ENCODE results near the gene ANKIB1.

The ANKIB1 gene

DNA sequence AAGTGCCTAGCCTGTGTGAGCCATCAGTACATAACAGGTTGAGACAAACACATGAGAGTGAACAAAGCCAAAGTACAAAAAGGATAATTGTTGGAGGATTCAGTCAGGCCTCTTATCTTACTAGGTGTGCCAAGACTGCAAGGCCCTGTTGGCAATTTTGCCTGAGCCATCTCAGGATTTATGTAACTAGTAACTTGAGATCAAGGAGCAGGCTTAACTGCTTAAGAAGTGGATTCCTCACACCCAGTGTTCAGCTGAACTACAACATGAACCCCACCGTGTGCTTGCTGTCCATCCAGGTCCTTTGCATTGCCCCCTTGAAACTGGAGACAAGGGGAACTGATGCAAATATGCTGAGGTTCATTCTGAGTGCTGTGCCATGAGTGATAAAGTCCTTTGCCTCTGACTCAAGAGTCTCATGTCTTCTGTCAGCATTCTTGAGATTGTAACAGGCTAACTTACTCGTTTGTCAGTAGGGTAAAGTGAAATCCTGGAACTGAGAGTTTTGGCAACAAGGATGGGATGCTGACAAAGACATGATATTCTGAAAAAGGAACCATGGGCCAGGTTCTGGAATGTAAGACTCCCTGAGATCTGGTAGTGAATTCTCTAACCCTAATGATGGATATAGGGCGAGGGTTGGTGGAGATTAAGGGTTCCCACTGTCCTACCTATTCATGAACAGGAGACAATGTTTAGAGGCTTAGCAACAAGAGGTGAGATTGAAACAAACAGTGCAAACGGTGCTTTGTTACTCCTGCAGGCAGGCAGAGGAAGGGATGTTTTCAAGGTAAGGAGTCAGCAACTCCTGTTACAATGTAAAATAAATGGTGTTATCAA is 157.4 kb downstream of the ANKIB1 start:
- ChIA-PET POLR2A (no interaction called here), CTCF (no interaction called here)
- H3K4me1 ChIP-seq (ENCODE audit: control insufficient read depth, insufficient read depth, low read length), result no peaks in the 10 kb centered on the region
- no peak overlapping the region for H3K27ac ChIP-seq (ENCODE audit: extremely low read depth, low read depth, low read length)
- H3K36me3 ChIP-seq (ENCODE audit: control insufficient read depth in 2 of 2, insufficient read depth in 1 of 2, low read length in 2 of 2), result peaks cover 4 to 18% of the 10 kb centered on the region in 2 experiments; a peak in 1 of 3 replicates
- H3K4me3 ChIP-seq (ENCODE audit: low read depth, low read length), result no peak overlapping the region
- TF ChIP-seq, protein P1, sequence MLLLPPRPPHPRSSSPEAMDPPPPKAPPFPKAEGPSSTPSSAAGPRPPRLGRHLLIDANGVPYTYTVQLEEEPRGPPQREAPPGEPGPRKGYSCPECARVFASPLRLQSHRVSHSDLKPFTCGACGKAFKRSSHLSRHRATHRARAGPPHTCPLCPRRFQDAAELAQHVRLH (tag by site-specific recombination; IDR thresholded peaks at IDR 0.05), result no peak
- TF ChIP-seq ZNF37A (tag by site-specific recombination; IDR thresholded peaks at IDR 0.05), result no peak
- no peak for TF ChIP-seq SP7 (tag by site-specific recombination; IDR thresholded peaks at IDR 0.05)
- TF ChIP-seq ZNF223 (tag by site-specific recombination; IDR thresholded peaks at IDR 0.05), result no peak
- no peak for TF ChIP-seq ZSCAN16 (tag by site-specific recombination; IDR thresholded peaks at IDR 0.05)
- TF ChIP-seq ZNF610 (tag by site-specific recombination; IDR thresholded peaks at IDR 0.05; ENCODE audit: borderline replicate concordance), result no peak
- no peak for TF ChIP-seq ZNF707 (tag by site-specific recombination; IDR thresholded peaks at IDR 0.05)
- TF ChIP-seq ZNF560 (tag by site-specific recombination; IDR thresholded peaks at IDR 0.05; ENCODE audit: borderline replicate concordance), result no peak
- TF ChIP-seq, protein P2, sequence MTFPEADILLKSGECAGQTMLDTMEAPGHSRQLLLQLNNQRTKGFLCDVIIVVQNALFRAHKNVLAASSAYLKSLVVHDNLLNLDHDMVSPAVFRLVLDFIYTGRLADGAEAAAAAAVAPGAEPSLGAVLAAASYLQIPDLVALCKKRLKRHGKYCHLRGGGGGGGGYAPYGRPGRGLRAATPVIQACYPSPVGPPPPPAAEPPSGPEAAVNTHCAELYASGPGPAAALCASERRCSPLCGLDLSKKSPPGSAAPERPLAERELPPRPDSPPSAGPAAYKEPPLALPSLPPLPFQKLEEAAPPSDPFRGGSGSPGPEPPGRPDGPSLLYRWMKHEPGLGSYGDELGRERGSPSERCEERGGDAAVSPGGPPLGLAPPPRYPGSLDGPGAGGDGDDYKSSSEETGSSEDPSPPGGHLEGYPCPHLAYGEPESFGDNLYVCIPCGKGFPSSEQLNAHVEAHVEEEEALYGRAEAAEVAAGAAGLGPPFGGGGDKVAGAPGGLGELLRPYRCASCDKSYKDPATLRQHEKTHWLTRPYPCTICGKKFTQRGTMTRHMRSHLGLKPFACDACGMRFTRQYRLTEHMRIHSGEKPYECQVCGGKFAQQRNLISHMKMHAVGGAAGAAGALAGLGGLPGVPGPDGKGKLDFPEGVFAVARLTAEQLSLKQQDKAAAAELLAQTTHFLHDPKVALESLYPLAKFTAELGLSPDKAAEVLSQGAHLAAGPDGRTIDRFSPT (tag by site-specific recombination; IDR thresholded peaks at IDR 0.05), result no peak
- TF ChIP-seq ZNF433 (tag by site-specific recombination; IDR thresholded peaks at IDR 0.05; ENCODE audit: low read depth), result no peak
- TF ChIP-seq YY2 (tag by site-specific recombination; IDR thresholded peaks at IDR 0.05), result no peak
- TF ChIP-seq, protein P3, sequence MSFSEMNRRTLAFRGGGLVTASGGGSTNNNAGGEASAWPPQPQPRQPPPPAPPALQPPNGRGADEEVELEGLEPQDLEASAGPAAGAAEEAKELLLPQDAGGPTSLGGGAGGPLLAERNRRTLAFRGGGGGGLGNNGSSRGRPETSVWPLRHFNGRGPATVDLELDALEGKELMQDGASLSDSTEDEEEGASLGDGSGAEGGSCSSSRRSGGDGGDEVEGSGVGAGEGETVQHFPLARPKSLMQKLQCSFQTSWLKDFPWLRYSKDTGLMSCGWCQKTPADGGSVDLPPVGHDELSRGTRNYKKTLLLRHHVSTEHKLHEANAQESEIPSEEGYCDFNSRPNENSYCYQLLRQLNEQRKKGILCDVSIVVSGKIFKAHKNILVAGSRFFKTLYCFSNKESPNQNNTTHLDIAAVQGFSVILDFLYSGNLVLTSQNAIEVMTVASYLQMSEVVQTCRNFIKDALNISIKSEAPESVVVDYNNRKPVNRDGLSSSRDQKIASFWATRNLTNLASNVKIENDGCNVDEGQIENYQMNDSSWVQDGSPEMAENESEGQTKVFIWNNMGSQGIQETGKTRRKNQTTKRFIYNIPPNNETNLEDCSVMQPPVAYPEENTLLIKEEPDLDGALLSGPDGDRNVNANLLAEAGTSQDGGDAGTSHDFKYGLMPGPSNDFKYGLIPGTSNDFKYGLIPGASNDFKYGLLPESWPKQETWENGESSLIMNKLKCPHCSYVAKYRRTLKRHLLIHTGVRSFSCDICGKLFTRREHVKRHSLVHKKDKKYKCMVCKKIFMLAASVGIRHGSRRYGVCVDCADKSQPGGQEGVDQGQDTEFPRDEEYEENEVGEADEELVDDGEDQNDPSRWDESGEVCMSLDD (tag by site-specific recombination; IDR thresholded peaks at IDR 0.05), result no peak
- TF ChIP-seq ZNF837 (tag by site-specific recombination; IDR thresholded peaks at IDR 0.05), result no peak
- TF ChIP-seq, protein P4, sequence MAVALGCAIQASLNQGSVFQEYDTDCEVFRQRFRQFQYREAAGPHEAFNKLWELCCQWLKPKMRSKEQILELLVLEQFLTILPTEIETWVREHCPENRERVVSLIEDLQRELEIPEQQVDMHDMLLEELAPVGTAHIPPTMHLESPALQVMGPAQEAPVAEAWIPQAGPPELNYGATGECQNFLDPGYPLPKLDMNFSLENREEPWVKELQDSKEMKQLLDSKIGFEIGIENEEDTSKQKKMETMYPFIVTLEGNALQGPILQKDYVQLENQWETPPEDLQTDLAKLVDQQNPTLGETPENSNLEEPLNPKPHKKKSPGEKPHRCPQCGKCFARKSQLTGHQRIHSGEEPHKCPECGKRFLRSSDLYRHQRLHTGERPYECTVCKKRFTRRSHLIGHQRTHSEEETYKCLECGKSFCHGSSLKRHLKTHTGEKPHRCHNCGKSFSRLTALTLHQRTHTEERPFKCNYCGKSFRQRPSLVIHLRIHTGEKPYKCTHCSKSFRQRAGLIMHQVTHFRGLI (tag by site-specific recombination; IDR thresholded peaks at IDR 0.05), result no peak
- TF ChIP-seq ZNF654 (tag by site-specific recombination; IDR thresholded peaks at IDR 0.05; ENCODE audit: low read depth), result no peak
- TF ChIP-seq ZNF621 (tag by site-specific recombination; IDR thresholded peaks at IDR 0.05), result no peak
- TF ChIP-seq ZNF521 (tag by site-specific recombination; IDR thresholded peaks at IDR 0.05), result no peak
- H3K9me3 ChIP-seq (ENCODE audit: control insufficient read depth, insufficient read depth, low read depth, low read length), result no peaks in the 10 kb centered on the region

DNA sequence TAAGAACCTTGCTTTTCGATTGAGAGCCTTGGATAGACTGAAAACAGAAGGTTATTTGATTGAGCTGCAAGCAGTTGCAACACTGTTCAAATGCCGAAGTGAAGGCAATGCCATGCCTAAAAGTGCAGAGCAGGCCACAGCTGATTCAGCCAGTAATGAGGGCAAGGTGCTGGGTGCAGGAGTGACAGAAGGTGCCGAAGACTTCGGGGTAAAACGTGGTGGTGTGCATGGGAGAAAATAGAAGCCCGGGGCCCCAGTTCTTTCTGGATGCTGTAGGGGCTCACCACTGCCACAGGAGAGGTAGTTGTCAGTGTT is 157.9 kb downstream of the ANKIB1 start:
- POLR2A ChIA-PET, result no interaction called here
- Histone ChIP-seq H3K36me3 (ENCODE audit: control insufficient read depth in 2 of 2, insufficient read depth in 1 of 2, low read length in 2 of 2) (peaks cover 4 to 12% of the 10 kb centered on the region in 2 experiments; a peak in 1 of 3 replicates), H3K4me1 (ENCODE audit: control insufficient read depth, insufficient read depth, low read length) (no peaks in the 10 kb centered on the region), H3K27ac (ENCODE audit: extremely low read depth, low read depth, low read length) (no peak overlapping the region), H3K4me3 (ENCODE audit: low read depth, low read length) (no peak overlapping the region), H3K9me3 (ENCODE audit: control insufficient read depth, insufficient read depth, low read depth, low read length) (no peaks in the 10 kb centered on the region)
- CTCF ChIA-PET, result no interaction called here
- TF ChIP-seq ZNF48 (tag by site-specific recombination; IDR thresholded peaks at IDR 0.05), result no peak
- TF ChIP-seq YY1 (tag by site-specific recombination; IDR thresholded peaks at IDR 0.05), result no peak
- TF ChIP-seq, protein P5, sequence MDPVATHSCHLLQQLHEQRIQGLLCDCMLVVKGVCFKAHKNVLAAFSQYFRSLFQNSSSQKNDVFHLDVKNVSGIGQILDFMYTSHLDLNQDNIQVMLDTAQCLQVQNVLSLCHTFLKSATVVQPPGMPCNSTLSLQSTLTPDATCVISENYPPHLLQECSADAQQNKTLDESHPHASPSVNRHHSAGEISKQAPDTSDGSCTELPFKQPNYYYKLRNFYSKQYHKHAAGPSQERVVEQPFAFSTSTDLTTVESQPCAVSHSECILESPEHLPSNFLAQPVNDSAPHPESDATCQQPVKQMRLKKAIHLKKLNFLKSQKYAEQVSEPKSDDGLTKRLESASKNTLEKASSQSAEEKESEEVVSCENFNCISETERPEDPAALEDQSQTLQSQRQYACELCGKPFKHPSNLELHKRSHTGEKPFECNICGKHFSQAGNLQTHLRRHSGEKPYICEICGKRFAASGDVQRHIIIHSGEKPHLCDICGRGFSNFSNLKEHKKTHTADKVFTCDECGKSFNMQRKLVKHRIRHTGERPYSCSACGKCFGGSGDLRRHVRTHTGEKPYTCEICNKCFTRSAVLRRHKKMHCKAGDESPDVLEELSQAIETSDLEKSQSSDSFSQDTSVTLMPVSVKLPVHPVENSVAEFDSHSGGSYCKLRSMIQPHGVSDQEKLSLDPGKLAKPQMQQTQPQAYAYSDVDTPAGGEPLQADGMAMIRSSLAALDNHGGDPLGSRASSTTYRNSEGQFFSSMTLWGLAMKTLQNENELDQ (tag by site-specific recombination; IDR thresholded peaks at IDR 0.05; ENCODE audit: low read depth), result no peak
- no peak for TF ChIP-seq ZNF555 (tag by site-specific recombination; conservative IDR thresholded peaks at IDR 0.05)
- TF ChIP-seq ZNF510 (tag by site-specific recombination; IDR thresholded peaks at IDR 0.05; ENCODE audit: insufficient replicate concordance), result no peak
- no peak for TF ChIP-seq ZNF214 (tag by site-specific recombination; IDR thresholded peaks at IDR 0.05; ENCODE audit: borderline replicate concordance)
- no peak for TF ChIP-seq BCL11A (tag by site-specific recombination; IDR thresholded peaks at IDR 0.05; ENCODE audit: low read depth)
- TF ChIP-seq, protein P6, sequence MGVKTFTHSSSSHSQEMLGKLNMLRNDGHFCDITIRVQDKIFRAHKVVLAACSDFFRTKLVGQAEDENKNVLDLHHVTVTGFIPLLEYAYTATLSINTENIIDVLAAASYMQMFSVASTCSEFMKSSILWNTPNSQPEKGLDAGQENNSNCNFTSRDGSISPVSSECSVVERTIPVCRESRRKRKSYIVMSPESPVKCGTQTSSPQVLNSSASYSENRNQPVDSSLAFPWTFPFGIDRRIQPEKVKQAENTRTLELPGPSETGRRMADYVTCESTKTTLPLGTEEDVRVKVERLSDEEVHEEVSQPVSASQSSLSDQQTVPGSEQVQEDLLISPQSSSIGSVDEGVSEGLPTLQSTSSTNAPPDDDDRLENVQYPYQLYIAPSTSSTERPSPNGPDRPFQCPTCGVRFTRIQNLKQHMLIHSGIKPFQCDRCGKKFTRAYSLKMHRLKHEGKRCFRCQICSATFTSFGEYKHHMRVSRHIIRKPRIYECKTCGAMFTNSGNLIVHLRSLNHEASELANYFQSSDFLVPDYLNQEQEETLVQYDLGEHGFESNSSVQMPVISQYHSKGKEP (tag by site-specific recombination; IDR thresholded peaks at IDR 0.05), result no peak

Measured in HEK293 (cell line).